GM21786 (cell line): ENCODE measurements around the gene ZNF776.
"Not testable (repeated sequence)": the region's sequence is repeated elsewhere in the genome, so short reads cannot be mapped to it uniquely, and the experiment has no call there.

Experiments used
- ATAC-seq: cut with Tn5 transposase; IDR thresholded peaks from one replicate; pipeline ENCODE4 v1.9.1; 2021; ENCODE audit not compliant: unreplicated experiment

The ZNF776 gene

GRCh38 chr19:57746580-57747471 lies at the start of gene ZNF776:
Gene ZNF776, plus strand, starts transcription at chr19:57746815. Its CDS starts 244 bp downstream, at chr19:57747059.
- ATAC-seq: peak; percentile 98

GRCh38 chr19:57701625-57702024 lies 45.0 kb upstream of the ZNF776 start:
- ATAC-seq: no peak

GRCh38 chr19:57706346-57706745 lies 40.3 kb upstream of the ZNF776 start:
- no peak for ATAC-seq

DNA sequence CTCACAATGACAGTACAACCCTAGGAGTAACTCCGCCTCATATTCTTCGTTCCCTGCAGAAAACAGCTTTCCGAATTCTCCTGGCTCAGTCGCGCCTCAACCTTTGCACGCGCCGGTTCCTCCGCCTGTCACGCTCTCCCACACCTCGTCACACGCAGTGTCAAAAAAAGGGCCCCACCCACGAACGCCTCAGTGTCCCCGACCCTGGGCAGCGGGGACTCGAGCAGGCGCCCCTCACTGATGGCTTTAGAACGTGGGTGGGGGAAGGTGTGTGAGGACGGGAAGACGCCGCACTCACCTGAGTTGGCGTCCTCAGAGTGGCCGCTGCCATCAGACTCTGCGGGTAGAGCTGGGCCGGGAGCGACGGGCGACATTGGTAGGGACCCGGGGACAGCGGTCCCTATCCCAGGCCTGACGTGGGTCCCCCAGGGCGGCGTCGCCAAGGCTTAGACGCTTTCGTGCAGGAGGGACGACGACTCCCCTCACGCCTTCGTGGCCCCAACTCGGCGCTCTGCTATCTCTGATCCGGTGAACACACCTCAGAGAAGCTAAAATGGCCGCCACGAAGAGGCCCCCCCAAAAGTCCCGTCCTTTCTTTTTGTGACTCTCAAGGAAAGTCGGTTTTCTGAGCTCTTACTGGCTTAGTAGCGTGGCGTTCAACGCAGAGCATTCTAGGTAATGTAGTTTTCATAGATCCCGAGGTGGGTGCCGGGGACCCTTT lies 37.8 kb upstream of the ZNF776 start, which contains the start of gene ZNF154:
Gene ZNF154, minus strand, starts transcription at position 564 of the 721 bp plus-strand sequence. Its CDS starts 233 bp downstream, at position 331.
- ATAC-seq: no peak

DNA sequence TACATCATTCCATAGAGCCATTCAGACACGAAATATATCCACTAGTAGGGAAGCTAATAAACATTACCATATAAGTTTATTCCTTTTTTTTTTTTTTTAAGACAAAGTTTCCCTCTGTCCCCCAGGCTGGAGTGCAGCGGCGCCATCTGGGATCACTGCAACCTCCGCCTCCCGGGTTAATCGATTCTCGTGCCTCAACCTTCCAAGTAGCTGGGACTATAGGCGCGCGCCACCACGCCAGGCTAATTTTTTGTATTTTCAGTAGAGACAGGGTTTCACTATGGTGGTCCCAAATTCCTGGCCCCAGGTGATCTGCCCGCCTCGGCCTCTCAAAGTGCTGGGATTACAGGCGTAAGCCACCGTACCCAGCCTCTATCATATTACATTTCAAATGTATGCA lies 37.0 kb upstream of the ZNF776 start:
- no peak for ATAC-seq

- ATAC-seq: no peak
Observed at GRCh38 chr19:57712222-57712621, 34.4 kb upstream of the ZNF776 start.

DNA sequence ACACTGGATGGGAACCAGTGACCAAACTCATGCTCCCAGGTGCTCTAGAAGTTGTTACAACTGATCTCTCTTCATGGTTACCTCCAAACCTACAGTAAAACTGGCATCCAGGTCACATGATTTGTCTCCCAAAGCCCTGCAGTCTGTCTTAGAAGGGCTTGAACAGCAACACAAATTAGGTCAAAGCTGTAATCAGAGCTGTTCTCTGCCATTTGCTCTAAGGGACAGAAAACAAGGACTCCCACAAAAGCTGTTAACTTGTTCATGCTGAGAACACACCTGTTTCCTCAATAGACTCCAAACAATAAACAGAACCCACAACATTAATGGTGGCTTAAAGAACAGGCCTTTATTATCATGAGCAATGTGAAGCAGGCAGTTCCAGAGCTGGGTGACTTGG lies 27.2 kb upstream of the ZNF776 start:
- no peak for ATAC-seq

GRCh38 chr19:57719901-57720519 lies 26.6 kb upstream of the ZNF776 start:
- ATAC-seq: no peak

- no peak for ATAC-seq
Observed at GRCh38 chr19:57720878-57721277, 25.7 kb upstream of the ZNF776 start.

GRCh38 chr19:57738320-57738719 lies 8.3 kb upstream of the ZNF776 start:
- not testable (repeated sequence) for ATAC-seq

DNA sequence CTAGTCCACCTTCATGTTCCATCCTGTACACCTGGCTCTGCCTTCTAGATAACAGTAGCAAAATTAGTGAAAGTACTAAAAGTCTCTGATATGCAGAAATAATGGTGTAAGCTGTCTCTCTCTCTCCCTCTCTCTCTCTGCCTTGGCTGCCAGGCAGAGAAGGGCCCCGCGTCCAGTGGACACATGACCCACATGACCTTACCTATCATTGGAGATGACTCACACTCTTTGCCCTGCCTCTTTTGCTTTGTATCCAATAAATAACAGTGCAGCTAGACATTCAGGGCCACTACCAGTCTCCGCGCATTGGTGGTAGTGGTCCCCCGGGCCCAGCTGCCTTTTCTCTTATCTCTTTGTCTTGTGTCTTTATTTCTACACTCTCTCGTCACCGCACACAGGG lies 7.8 kb upstream of the ZNF776 start:
- not testable (repeated sequence) for ATAC-seq

- no peak for ATAC-seq
Observed at GRCh38 chr19:57747472-57747807, 825 bp downstream of the ZNF776 start.

DNA sequence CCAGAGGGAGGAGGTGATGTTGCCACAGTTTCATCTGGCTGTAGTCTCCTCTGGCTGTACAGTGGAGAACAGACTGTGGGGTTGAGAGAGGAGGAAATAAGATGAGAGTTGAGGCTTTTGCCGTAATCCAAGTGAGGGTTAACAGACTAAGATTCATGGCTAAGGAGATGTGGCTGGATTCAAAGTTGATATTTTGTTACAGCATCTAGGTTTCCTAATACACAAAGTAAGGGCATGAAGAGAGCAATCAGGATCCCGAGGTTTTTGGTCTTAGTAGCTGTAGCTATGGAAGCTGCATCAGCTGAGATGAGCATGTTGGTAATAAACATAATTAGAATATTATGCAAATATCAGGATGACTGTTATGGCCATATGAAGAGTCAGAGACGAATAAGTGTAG lies 1.4 kb downstream of the ZNF776 start:
- no peak for ATAC-seq

DNA sequence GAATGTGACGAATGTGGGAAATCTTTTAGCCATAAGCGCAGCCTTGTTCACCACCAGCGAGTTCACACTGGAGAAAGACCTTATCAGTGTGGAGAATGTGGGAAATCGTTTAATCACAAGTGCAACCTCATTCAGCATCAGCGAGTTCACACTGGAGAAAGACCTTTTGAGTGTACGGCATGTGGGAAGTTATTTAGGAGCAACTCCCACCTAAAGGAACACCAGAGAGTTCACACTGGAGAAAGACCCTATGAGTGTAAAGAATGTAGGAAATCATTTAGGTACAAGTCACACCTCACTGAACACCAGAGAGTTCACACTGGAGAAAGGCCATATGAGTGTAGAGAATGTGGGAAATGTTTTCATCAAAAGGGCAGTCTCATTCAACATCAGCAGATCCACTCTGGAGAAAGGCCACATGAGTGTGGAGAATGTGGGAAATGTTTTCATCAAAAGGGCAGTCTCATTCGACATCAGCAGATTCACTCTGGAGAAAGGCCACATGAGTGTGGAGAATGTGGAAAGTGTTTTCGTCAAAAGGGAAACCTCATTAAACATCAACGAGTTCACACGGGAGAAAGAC lies 7.6 kb downstream of the ZNF776 start:
- no peak for ATAC-seq

DNA sequence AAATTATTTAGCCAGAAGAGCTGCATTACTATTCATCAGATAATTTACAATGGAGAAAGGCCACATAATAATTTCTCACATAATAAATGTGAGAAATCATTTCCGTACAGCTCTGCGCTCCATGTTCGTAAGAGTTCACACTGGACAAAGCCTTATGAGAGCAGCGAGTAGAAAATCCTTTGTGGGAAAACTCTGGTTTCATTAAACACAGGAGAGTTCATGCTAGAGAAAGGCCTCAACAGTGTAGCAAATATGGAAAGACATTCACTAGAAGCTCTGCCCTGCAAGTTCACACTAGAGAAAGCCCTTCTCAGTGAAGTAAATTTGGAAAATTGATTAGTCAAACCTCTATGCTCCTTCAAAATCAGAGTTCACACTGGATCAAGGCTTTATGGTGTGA lies 8.4 kb downstream of the ZNF776 start:
- ATAC-seq: no peak

DNA sequence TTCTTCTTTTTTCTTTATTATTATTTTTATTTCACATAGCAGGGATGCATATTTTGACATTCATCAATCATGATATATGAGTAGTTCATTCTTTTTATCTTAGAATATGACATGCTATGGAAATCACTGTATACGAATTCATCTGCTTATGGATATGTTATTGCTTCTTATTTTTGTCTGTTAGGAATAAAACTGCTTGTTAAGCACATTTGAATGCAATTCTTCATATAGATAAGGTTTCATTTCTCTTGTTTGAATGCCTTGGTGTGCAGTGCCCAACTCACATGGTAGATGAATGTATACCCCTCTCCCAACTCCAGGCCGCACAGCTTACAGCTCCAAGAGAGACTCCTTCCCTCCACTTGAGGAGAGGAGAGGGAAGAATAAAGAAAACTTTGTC lies 11.3 kb downstream of the ZNF776 start:
- ATAC-seq: no peak

GRCh38 chr19:57759096-57759495 lies 12.5 kb downstream of the ZNF776 start:
- ATAC-seq: no peak

- ATAC-seq: peak; percentile 97
Observed at GRCh38 chr19:57769345-57770131, 22.9 kb downstream of the ZNF776 start, which contains the start of gene ZNF586. Gene ZNF586, plus strand, starts transcription at chr19:57769676. Its CDS starts 167 bp downstream, at chr19:57769843.

- ATAC-seq: no peak
Observed at GRCh38 chr19:57771417-57771816, 24.8 kb downstream of the ZNF776 start.

- no peak for ATAC-seq
Observed at GRCh38 chr19:57773488-57773887, 26.9 kb downstream of the ZNF776 start.
